Measurements from ENCODE around the gene IPPK. TPM values are rescaled to one million over a fixed set of nuclear protein-coding genes. Genes with fewer than 3 reads are reported as not detected.

The IPPK gene
- total RNA-seq, 4 donors from 2014 or later = 6.3 to 15.7 (median 10.1) TPM

DNA sequence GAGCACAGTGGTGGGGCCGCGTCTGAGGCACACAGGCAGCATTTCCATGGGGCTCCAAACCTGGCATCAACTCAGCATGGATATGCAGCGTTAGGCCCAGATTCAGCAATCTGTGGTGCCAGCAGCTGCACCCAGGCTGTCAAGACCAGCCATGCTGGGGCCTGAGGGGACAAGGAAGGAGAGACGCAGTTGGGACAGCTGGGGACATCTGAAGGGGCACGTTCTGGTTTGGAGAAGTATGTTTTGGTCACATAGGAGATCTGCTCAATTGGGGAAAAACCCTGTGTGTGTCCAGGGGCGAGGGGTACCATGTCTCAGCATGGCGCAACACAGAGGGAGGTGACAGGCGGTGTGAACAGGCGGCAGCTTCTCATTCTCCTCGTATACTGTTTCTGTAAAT is 67.5 kb downstream of the IPPK start:
- no peak overlapping the region for H3K27ac ChIP-seq
- H3K4me3 ChIP-seq = no peak overlapping the region
- TF ChIP-seq, protein P1, sequence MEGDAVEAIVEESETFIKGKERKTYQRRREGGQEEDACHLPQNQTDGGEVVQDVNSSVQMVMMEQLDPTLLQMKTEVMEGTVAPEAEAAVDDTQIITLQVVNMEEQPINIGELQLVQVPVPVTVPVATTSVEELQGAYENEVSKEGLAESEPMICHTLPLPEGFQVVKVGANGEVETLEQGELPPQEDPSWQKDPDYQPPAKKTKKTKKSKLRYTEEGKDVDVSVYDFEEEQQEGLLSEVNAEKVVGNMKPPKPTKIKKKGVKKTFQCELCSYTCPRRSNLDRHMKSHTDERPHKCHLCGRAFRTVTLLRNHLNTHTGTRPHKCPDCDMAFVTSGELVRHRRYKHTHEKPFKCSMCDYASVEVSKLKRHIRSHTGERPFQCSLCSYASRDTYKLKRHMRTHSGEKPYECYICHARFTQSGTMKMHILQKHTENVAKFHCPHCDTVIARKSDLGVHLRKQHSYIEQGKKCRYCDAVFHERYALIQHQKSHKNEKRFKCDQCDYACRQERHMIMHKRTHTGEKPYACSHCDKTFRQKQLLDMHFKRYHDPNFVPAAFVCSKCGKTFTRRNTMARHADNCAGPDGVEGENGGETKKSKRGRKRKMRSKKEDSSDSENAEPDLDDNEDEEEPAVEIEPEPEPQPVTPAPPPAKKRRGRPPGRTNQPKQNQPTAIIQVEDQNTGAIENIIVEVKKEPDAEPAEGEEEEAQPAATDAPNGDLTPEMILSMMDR (IDR thresholded peaks at IDR 0.05) = no peak
- no peak for TF ChIP-seq POLR2A (IDR thresholded peaks at IDR 0.05)
- H3K36me3 ChIP-seq = no peaks in the 10 kb centered on the region
- no peaks in the 10 kb centered on the region for H3K9me3 ChIP-seq
- no peaks in the 10 kb centered on the region for H3K27me3 ChIP-seq
- peaks cover 0 to 12% (median 0%) of the 10 kb centered on the region in 4 donors for H3K4me1 ChIP-seq
- DNase-seq = no peak

DNA sequence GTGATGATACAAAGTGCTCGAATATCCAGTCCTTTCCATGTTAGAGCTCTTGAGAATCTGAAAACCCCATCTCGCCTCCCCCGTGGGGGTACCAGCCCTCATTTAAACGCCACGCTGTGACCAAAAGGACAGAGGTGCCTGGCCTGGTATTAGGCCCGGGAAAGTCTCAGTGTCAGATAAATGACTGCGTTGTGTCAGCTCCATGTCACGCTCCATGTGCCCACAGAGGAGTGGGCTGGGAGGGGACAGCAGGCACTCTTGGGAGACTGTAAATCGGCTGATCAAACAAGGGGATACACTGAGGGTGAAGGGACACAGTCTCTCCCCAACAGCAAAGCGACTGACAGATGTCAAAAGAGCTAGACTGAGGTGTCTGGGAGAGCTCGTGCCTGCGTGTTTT is 68.5 kb downstream of the IPPK start:
- no peak overlapping the region for H3K4me3 ChIP-seq
- no peaks in the 10 kb centered on the region for H3K9me3 ChIP-seq
- TF ChIP-seq, protein P1 (IDR thresholded peaks at IDR 0.05) = no peak
- TF ChIP-seq POLR2A (IDR thresholded peaks at IDR 0.05) = no peak
- H3K4me1 ChIP-seq = peaks cover 0 to 12% (median 0%) of the 10 kb centered on the region in 4 donors
- H3K27me3 ChIP-seq = no peaks in the 10 kb centered on the region
- no peaks in the 10 kb centered on the region for H3K36me3 ChIP-seq
- no peak for DNase-seq
- peak overlapping the region in 3 of 4 donors; percentile 12 to 67 (median 65) for H3K27ac ChIP-seq

DNA sequence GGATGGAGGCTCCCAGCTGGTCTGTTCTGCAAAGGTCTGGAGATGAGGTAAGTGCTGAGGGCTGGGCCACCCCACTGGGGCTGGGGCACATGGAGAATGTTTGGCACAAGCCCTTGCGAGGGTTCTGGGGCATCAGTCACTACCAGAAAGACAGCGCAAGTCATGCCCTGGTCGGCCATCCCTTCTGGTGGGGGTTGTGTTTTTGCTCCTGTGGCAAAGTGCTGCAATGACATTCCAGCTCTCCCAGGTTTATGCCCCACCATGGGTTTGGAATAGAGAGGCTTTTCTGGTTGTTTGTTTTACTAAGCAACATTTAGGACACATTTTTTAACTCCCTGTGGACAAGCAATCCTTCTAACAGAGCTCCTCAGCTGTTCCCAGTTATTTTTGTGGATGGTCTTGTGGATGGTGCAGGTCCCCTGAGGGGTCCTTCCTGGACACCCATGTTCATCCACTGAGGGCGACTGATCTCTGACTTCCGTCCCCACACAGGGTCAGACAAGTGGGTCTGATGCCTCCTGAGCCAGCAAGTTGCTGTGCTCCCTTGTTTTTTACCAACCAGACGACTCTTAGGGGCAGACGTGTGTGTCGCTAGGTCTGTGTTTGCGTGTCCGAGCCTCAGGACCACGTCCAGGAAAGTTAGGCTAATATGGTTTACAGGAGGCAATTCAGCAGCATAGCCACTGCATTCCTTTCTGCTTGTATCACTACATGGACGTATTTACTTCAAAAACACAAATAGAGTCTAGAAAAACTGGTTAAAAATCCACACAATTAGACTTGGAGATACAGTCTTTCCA is 69.3 kb downstream of the IPPK start:
- no peaks in the 10 kb centered on the region for H3K36me3 ChIP-seq
- peaks cover 0 to 12% (median 0%) of the 10 kb centered on the region in 4 donors for H3K4me1 ChIP-seq
- no peaks in the 10 kb centered on the region for H3K9me3 ChIP-seq
- H3K27me3 ChIP-seq = no peaks in the 10 kb centered on the region
- DNase-seq = no peak
- no peak overlapping the region for H3K4me3 ChIP-seq
- TF ChIP-seq, protein P1 (IDR thresholded peaks at IDR 0.05) = no peak
- TF ChIP-seq POLR2A (IDR thresholded peaks at IDR 0.05) = no peak
- peak overlapping the region in 2 of 4 donors; percentile 65 to 67 for H3K27ac ChIP-seq

DNA sequence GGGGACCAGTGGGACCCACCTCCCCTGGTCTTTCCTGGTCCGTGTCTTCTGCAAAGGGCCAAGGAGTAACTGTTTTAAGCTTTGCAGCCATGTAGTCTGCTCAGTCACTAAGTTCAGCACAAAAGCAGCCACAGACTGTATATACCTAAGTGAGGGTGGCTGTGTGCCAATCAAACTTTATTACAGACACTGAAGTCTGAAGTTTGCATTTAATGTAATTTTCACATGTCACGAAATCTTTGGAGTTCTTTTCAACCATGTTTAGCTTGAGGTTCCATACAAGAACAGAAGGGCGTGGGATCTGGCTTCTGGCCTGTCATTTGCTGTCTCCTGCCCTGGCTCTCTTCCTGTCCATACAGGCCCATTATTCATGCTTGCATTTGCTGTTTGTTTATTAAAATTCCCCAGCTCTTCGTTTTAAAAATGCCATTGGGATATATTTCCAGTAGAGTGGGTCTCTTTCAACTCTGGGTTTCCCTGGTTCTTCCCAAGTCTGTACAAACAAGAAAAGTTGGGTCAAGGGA is 69.9 kb downstream of the IPPK start:
- Histone ChIP-seq H3K36me3 (no peaks in the 10 kb centered on the region), H3K27me3 (no peaks in the 10 kb centered on the region), H3K9me3 (no peaks in the 10 kb centered on the region), H3K4me3 (no peak overlapping the region), H3K4me1 (peaks cover 0 to 12% (median 0%) of the 10 kb centered on the region in 4 donors), H3K27ac (peak overlapping the region in 2 of 4 donors; percentile 65 to 67)
- DNase-seq = no peak
- TF ChIP-seq, protein P1 (IDR thresholded peaks at IDR 0.05) = no peak
- TF ChIP-seq POLR2A (IDR thresholded peaks at IDR 0.05) = no peak

DNA sequence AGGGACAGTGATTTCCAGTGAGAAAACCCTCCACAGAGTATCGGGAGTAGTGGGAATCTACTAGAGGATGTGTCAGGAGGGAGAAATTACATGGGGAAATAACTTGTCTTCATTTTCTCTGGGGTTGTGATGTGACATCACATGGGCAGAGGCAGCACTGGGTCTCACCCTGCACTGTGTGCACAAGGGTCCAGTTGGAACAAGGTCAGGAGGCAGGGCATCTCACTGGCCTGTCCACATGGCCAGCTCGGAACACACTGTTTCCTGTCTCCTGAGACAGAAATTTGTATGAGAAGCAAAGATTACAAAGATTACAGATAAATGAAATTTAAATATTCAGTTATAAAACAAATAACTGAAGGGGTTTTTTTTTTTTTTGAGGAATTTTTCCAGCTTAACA is 71.5 kb downstream of the IPPK start:
- Histone ChIP-seq H3K27me3 (no peaks in the 10 kb centered on the region), H3K4me1 (peaks cover 0 to 12% (median 0%) of the 10 kb centered on the region in 4 donors), H3K9me3 (no peaks in the 10 kb centered on the region), H3K4me3 (no peak overlapping the region), H3K27ac (peak overlapping the region in 1 of 4 donors; percentile 28), H3K36me3 (no peaks in the 10 kb centered on the region)
- no peak for DNase-seq
- TF ChIP-seq, protein P1 (IDR thresholded peaks at IDR 0.05) = no peak
- TF ChIP-seq POLR2A (IDR thresholded peaks at IDR 0.05) = no peak

Measured in Peyer's patch (tissue), 4 donors.